Stimulated activated memory B cell treated with anti-CD40 and anti-IgM and Interleukin-4, amounts not matched to agents 10 μg/mL and 1 μg/mL and 100 μg/mL, for 72 hours (primary cell): Measurements from ENCODE around the gene LRFN4.

Source experiments
- ATAC-seq: fragments of 150-1000 bp; cut with Tn5 transposase; 2 replicates; pipeline ENCODE4 v1.10.0; 2021
- H3K27ac Mint-ChIP-seq: one replicate; pipeline ENCODE4 v1.8.0; 2022; ENCODE audit warnings: mild to moderate bottlenecking, mixed read lengths
- H3K27me3 Mint-ChIP-seq: one replicate; pipeline ENCODE4 v1.8.0; 2022; ENCODE audit warnings: mixed read lengths
- H3K36me3 Mint-ChIP-seq: one replicate; pipeline ENCODE4 v1.8.0; 2022; ENCODE audit warnings: mixed read lengths
- H3K4me1 Mint-ChIP-seq: one replicate; pipeline ENCODE4 v1.8.0; 2022; ENCODE audit warnings: mixed read lengths
- H3K4me3 Mint-ChIP-seq: one replicate; pipeline ENCODE4 v1.8.0; 2022; ENCODE audit warnings: mild to moderate bottlenecking, moderate library complexity, mixed read lengths
- H3K9me3 Mint-ChIP-seq: one replicate; pipeline ENCODE4 v1.8.0; 2022; ENCODE audit warnings: mixed read lengths

The LRFN4 gene

GRCh38 chr11:66870616-66871520, 14.0 kb downstream of the LRFN4 start:
- H3K9me3 Mint-ChIP-seq, result no peaks in the 10 kb centered on the region
- no peaks in the 10 kb centered on the region for H3K36me3 Mint-ChIP-seq
- H3K27ac Mint-ChIP-seq, result no peak overlapping the region
- H3K27me3 Mint-ChIP-seq, result peaks cover 39% of the 10 kb centered on the region
- ATAC-seq, result no peak
- H3K4me1 Mint-ChIP-seq, result peaks cover 27% of the 10 kb centered on the region
- H3K4me3 Mint-ChIP-seq, result no peak overlapping the region

- no peaks in the 10 kb centered on the region for H3K36me3 Mint-ChIP-seq
- no peaks in the 10 kb centered on the region for H3K9me3 Mint-ChIP-seq
- ATAC-seq, result no peak
- H3K27ac Mint-ChIP-seq, result no peak overlapping the region
- peaks cover 27% of the 10 kb centered on the region for H3K4me1 Mint-ChIP-seq
- H3K27me3 Mint-ChIP-seq, result peaks cover 44% of the 10 kb centered on the region
- no peak overlapping the region for H3K4me3 Mint-ChIP-seq
Observed at GRCh38 chr11:66871521-66871901, 14.6 kb downstream of the LRFN4 start.

- no peaks in the 10 kb centered on the region for H3K9me3 Mint-ChIP-seq
- ATAC-seq, result no peak
- peaks cover 9% of the 10 kb centered on the region for H3K4me1 Mint-ChIP-seq
- no peak overlapping the region for H3K4me3 Mint-ChIP-seq
- H3K36me3 Mint-ChIP-seq, result no peaks in the 10 kb centered on the region
- H3K27me3 Mint-ChIP-seq, result peaks cover 54% of the 10 kb centered on the region
- H3K27ac Mint-ChIP-seq, result no peak overlapping the region
Observed at GRCh38 chr11:66874232-66874631, 17.4 kb downstream of the LRFN4 start.

- H3K4me3 Mint-ChIP-seq, result no peak overlapping the region
- no peak for ATAC-seq
- no peaks in the 10 kb centered on the region for H3K36me3 Mint-ChIP-seq
- H3K27ac Mint-ChIP-seq, result no peak overlapping the region
- H3K27me3 Mint-ChIP-seq, result peaks cover 54% of the 10 kb centered on the region
- H3K9me3 Mint-ChIP-seq, result no peaks in the 10 kb centered on the region
- peaks cover 7% of the 10 kb centered on the region for H3K4me1 Mint-ChIP-seq
Observed at GRCh38 chr11:66875378-66875777, 18.5 kb downstream of the LRFN4 start.

GRCh38 chr11:66877588-66878385, 20.9 kb downstream of the LRFN4 start:
- no peak overlapping the region for H3K4me3 Mint-ChIP-seq
- H3K36me3 Mint-ChIP-seq, result no peaks in the 10 kb centered on the region
- H3K27ac Mint-ChIP-seq, result no peak overlapping the region
- ATAC-seq, result no peak
- peaks cover 11% of the 10 kb centered on the region for H3K4me1 Mint-ChIP-seq
- H3K9me3 Mint-ChIP-seq, result no peaks in the 10 kb centered on the region
- peaks cover 55% of the 10 kb centered on the region for H3K27me3 Mint-ChIP-seq

- no peak overlapping the region for H3K4me3 Mint-ChIP-seq
- peaks cover 17% of the 10 kb centered on the region for H3K4me1 Mint-ChIP-seq
Observed at GRCh38 chr11:66878474-66878873, 21.6 kb downstream of the LRFN4 start.

GRCh38 chr11:66879000-66879399, 22.1 kb downstream of the LRFN4 start:
- no peaks in the 10 kb centered on the region for H3K9me3 Mint-ChIP-seq
- no peaks in the 10 kb centered on the region for H3K36me3 Mint-ChIP-seq
- H3K4me1 Mint-ChIP-seq, result peaks cover 17% of the 10 kb centered on the region
- no peak overlapping the region for H3K4me3 Mint-ChIP-seq
- ATAC-seq, result no peak
- peaks cover 54% of the 10 kb centered on the region for H3K27me3 Mint-ChIP-seq
- no peak overlapping the region for H3K27ac Mint-ChIP-seq

More at GRCh38 chr11:66878474-66878873, 21.6 kb downstream of the LRFN4 start:
- no peak for ATAC-seq
- Mint-ChIP-seq H3K36me3 (no peaks in the 10 kb centered on the region), H3K27ac (no peak overlapping the region), H3K9me3 (no peaks in the 10 kb centered on the region), H3K27me3 (peaks cover 59% of the 10 kb centered on the region)

- H3K36me3 Mint-ChIP-seq, result no peaks in the 10 kb centered on the region
- no peaks in the 10 kb centered on the region for H3K9me3 Mint-ChIP-seq
- peaks cover 11% of the 10 kb centered on the region for H3K4me1 Mint-ChIP-seq
- H3K4me3 Mint-ChIP-seq, result no peak overlapping the region
- H3K27me3 Mint-ChIP-seq, result peaks cover 48% of the 10 kb centered on the region
- no peak for ATAC-seq
- no peak overlapping the region for H3K27ac Mint-ChIP-seq
Observed at GRCh38 chr11:66879583-66879982, 22.7 kb downstream of the LRFN4 start.

- peaks cover 45% of the 10 kb centered on the region for H3K27me3 Mint-ChIP-seq
- ATAC-seq, result no peak
- no peaks in the 10 kb centered on the region for H3K9me3 Mint-ChIP-seq
- H3K4me3 Mint-ChIP-seq, result no peak overlapping the region
- H3K27ac Mint-ChIP-seq, result no peak overlapping the region
- peaks cover 10% of the 10 kb centered on the region for H3K4me1 Mint-ChIP-seq
- H3K36me3 Mint-ChIP-seq, result no peaks in the 10 kb centered on the region
Observed at GRCh38 chr11:66879999-66880398, 23.1 kb downstream of the LRFN4 start.

- peaks cover 10% of the 10 kb centered on the region for H3K4me1 Mint-ChIP-seq
- H3K27ac Mint-ChIP-seq, result no peak overlapping the region
- no peaks in the 10 kb centered on the region for H3K9me3 Mint-ChIP-seq
- H3K36me3 Mint-ChIP-seq, result no peaks in the 10 kb centered on the region
- peaks cover 45% of the 10 kb centered on the region for H3K27me3 Mint-ChIP-seq
- no peak for ATAC-seq
- no peak overlapping the region for H3K4me3 Mint-ChIP-seq
Observed at GRCh38 chr11:66880496-66881450, 23.9 kb downstream of the LRFN4 start.

- Mint-ChIP-seq H3K4me1 (peaks cover 10% of the 10 kb centered on the region), H3K36me3 (no peaks in the 10 kb centered on the region), H3K4me3 (no peak overlapping the region), H3K27ac (no peak overlapping the region), H3K27me3 (peaks cover 45% of the 10 kb centered on the region), H3K9me3 (no peaks in the 10 kb centered on the region)
- no peak for ATAC-seq
Observed at GRCh38 chr11:66881451-66881835, 24.6 kb downstream of the LRFN4 start.

GRCh38 chr11:66881927-66882452, 25.1 kb downstream of the LRFN4 start:
- Mint-ChIP-seq H3K36me3 (no peaks in the 10 kb centered on the region), H3K27me3 (peaks cover 47% of the 10 kb centered on the region), H3K4me3 (no peak overlapping the region), H3K27ac (no peak overlapping the region), H3K4me1 (peaks cover 10% of the 10 kb centered on the region), H3K9me3 (no peaks in the 10 kb centered on the region)
- no peak for ATAC-seq

GRCh38 chr11:66882561-66883015, 25.7 kb downstream of the LRFN4 start:
- Mint-ChIP-seq H3K9me3 (no peaks in the 10 kb centered on the region), H3K4me3 (no peak overlapping the region), H3K27ac (no peak overlapping the region), H3K36me3 (no peaks in the 10 kb centered on the region), H3K27me3 (peaks cover 53% of the 10 kb centered on the region), H3K4me1 (peaks cover 10% of the 10 kb centered on the region)
- no peak for ATAC-seq

- Mint-ChIP-seq H3K9me3 (no peaks in the 10 kb centered on the region), H3K4me3 (no peak overlapping the region), H3K27ac (no peak overlapping the region), H3K27me3 (peaks cover 56% of the 10 kb centered on the region), H3K4me1 (peaks cover 10% of the 10 kb centered on the region), H3K36me3 (no peaks in the 10 kb centered on the region)
- ATAC-seq, result peak; percentile 69
Observed at GRCh38 chr11:66883016-66883965, 26.4 kb downstream of the LRFN4 start.
